Measurements from ENCODE around the gene VAT1L.

VAT1L gene

DNA sequence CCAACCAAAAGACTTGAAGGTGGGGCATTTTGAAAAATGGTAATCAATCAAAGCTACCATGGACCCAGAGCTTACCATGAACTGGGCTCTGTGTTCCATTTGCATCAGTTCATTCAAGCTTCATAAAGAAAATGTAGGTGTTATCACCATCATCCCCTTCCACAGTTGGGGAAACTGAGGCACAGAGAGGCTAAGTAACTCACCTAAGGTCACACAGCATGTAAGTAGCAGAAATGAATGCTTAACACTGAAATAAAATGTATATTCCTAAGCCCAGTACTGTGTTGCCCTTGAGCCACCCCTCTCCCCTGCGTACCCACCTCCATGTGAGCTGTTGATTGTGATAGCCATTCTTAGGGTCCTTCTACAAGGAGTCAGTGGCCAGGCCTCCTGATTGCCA lies 83.6 kb downstream of the VAT1L start:
- TF ChIP-seq TAF1 (IDR thresholded peaks at IDR 0.05; ENCODE audit: low read depth, low read length) (no peak), POU2F2 (IDR thresholded peaks at IDR 0.05; ENCODE audit: low read depth, low read length) (no peak), PAX5 (IDR thresholded peaks at IDR 0.05; ENCODE audit: insufficient read depth, low read length, severe bottlenecking) (no peak)
- no peak for FAIRE-seq

DNA sequence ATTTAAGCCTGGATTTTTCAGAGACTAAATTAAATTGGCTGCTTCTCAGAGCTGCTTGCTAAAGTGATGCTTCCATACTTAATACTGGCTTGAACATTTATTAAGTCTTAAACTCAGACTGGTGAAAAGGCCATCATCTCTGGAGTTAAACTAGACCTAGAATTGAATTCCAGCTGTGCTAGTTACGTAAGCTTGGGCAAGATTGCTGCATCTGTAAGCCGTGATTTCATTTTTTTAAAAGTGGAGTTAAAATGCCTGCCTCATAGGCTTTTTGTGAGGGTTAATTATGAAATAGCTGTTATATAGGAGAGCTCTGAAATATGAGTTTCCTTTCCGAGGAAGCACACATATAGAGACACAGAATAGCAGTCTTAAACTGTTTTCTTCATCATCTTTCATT lies 84.7 kb downstream of the VAT1L start:
- FAIRE-seq: no peak
- no peak for TF ChIP-seq POU2F2 (IDR thresholded peaks at IDR 0.05; ENCODE audit: low read depth, low read length)
- TF ChIP-seq PAX5 (IDR thresholded peaks at IDR 0.05; ENCODE audit: insufficient read depth, low read length, severe bottlenecking): no peak
- TF ChIP-seq POLR2A (IDR thresholded peaks at IDR 0.05; ENCODE audit: low read depth, low read length): no peak
- TF ChIP-seq TAF1 (IDR thresholded peaks at IDR 0.05; ENCODE audit: low read depth, low read length): no peak
- TF ChIP-seq SPI1 (IDR thresholded peaks at IDR 0.05; ENCODE audit: low read depth, low read length): no peak
- DNase-seq (ENCODE audit: insufficient read length, low spot score): no peak

More for the DNA sequence above, 83.6 kb downstream of the VAT1L start:
- no peak for DNase-seq (ENCODE audit: insufficient read length, low spot score)

DNA sequence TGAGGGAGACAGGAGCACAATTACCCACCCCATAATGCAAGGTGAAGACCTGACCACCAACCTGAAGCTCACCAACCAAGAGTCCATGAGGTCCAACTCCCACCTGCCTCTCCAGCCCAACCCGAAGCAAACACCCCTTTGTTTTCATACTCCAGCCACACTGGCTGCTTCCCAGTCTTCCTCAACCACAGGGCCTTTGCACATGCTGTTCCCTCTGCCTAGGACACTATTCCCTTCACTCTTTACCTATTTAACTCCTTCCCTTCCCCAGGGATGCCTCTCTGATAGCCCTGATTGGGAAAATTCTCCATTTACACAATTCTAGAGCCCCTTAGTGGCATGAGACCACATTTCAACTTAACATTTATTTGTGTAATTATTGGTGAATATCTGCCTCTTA lies 86.0 kb downstream of the VAT1L start:
- FAIRE-seq (no peak), DNase-seq (ENCODE audit: insufficient read length, low spot score) (no peak)
- TF ChIP-seq POLR2A (IDR thresholded peaks at IDR 0.05; ENCODE audit: low read depth, low read length) (no peak), POU2F2 (IDR thresholded peaks at IDR 0.05; ENCODE audit: low read depth, low read length) (no peak), PAX5 (IDR thresholded peaks at IDR 0.05; ENCODE audit: insufficient read depth, low read length, severe bottlenecking) (no peak)

DNA sequence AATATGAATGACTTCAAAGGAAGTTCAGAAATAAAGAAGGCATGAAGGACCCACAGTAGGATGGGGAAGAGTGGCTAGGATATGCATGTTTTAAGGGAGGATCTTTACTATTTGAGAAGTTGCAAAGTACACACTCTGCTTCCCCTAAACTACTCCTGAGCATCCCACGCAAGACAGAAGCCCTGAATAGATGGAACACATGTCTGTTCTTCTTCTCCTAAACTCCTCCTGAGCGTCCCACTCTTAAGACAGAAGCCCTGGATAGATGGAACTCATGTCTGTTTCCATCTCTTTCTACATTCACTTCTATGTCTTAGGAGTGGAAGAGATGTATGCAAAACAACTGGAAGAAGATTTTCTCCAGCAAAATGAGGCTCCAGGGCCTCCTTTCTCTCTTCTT lies 88.4 kb downstream of the VAT1L start:
- no peak for FAIRE-seq
- TF ChIP-seq SPI1 (IDR thresholded peaks at IDR 0.05; ENCODE audit: low read depth, low read length) (no peak), POU2F2 (IDR thresholded peaks at IDR 0.05; ENCODE audit: low read depth, low read length) (no peak), PAX5 (IDR thresholded peaks at IDR 0.05; ENCODE audit: insufficient read depth, low read length, severe bottlenecking) (no peak), POLR2AphosphoS5 (IDR thresholded peaks at IDR 0.05; ENCODE audit: low read depth, low read length) (no peak), TAF1 (IDR thresholded peaks at IDR 0.05; ENCODE audit: low read depth, low read length) (no peak), POLR2A (IDR thresholded peaks at IDR 0.05; ENCODE audit: low read depth, low read length) (no peak)
- no peak for DNase-seq (ENCODE audit: insufficient read length, low spot score)

DNA sequence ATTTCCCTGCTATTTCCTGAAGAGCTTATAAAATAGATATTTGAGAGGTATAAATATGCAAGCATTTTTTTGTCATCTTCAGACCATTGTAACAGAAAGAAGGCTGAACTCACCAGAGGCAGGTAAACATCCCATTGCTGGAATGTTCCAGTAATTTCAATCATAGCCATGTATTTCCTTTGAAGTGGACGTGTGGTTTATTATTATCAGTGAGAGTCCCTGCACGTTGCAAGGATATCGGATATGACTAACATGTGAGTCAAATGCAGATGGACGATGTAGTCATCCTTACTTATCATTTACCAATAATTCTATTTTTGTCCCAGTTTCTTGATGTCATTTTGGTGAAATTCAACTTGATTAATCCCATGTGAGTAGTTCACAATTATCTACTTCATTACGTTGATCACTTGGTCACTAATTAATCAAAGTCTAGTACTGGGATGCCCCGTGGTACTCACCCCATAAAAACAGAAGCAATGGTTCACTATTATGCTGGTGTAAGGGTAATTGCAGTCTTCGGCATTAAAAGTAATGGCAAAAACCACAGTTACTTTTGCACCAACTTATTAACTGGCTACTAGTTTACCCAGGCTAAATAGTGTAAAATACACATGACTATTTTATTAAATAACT lies 89.5 kb downstream of the VAT1L start:
- FAIRE-seq: no peak
- no peak for DNase-seq (ENCODE audit: insufficient read length, low spot score)
- TF ChIP-seq POLR2AphosphoS5 (IDR thresholded peaks at IDR 0.05; ENCODE audit: low read depth, low read length) (no peak), TAF1 (IDR thresholded peaks at IDR 0.05; ENCODE audit: low read depth, low read length) (no peak), POLR2A (IDR thresholded peaks at IDR 0.05; ENCODE audit: low read depth, low read length) (no peak), POU2F2 (IDR thresholded peaks at IDR 0.05; ENCODE audit: low read depth, low read length) (no peak), PAX5 (IDR thresholded peaks at IDR 0.05; ENCODE audit: insufficient read depth, low read length, severe bottlenecking) (no peak)

DNA sequence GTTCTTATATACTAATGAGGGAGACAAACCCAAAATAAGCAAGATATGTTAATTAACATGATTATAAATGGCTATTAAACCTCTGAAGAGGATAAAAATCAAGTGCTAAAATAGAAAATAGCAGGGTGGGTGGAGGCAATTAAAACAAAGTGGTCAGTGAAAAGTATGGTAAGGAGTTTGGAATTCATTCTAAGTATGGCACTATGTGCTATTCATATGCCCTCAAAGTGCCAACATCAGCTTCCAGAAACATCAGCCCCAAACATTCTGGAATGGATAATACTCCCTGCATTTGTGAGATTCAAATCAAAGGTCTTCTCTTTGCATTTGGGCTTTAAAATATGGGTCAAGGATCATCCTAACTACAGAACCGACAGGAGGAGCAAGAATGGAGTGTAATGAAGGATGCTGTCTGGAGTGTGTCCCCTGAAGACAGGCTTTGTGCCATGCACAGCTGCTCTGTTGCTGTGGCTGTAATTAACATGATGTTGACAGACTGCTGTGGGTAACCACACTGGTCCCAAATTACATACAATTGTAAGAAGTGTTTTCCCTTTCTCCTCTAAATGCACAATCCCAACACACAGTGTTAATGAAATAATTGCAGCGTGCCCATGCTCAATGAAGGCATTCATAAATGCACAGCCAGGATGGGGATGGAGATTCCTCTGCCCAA lies 93.1 kb downstream of the VAT1L start:
- no peak for FAIRE-seq
- TF ChIP-seq PAX5 (IDR thresholded peaks at IDR 0.05; ENCODE audit: insufficient read depth, low read length, severe bottlenecking) (no peak), POLR2AphosphoS5 (IDR thresholded peaks at IDR 0.05; ENCODE audit: low read depth, low read length) (no peak), SPI1 (IDR thresholded peaks at IDR 0.05; ENCODE audit: low read depth, low read length) (no peak), TAF1 (IDR thresholded peaks at IDR 0.05; ENCODE audit: low read depth, low read length) (no peak), POLR2A (IDR thresholded peaks at IDR 0.05; ENCODE audit: low read depth, low read length) (no peak), POU2F2 (IDR thresholded peaks at IDR 0.05; ENCODE audit: low read depth, low read length) (no peak)
- no peak for DNase-seq (ENCODE audit: insufficient read length, low spot score)

DNA sequence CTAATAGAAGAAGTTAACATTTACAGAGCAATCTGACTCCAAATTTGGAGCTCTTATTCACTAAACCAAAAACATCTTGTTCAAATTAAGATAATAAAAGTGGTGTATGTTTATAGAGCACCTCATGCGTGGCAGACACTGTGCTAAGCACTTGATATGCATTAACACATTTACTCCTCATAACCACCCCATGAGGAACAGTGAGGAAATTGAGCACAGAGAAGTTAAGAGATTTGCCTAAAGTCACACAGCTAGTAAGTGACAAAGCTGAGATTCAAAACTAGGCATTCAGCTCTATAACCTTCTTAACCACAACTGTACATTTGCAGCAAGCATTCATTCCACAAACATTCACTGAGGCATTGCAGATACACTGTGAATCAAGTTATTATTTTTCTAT lies 94.0 kb downstream of the VAT1L start:
- TF ChIP-seq POLR2AphosphoS5 (IDR thresholded peaks at IDR 0.05; ENCODE audit: low read depth, low read length) (no peak), SPI1 (IDR thresholded peaks at IDR 0.05; ENCODE audit: low read depth, low read length) (no peak), PAX5 (IDR thresholded peaks at IDR 0.05; ENCODE audit: insufficient read depth, low read length, severe bottlenecking) (no peak), POLR2A (IDR thresholded peaks at IDR 0.05; ENCODE audit: low read depth, low read length) (no peak), TAF1 (IDR thresholded peaks at IDR 0.05; ENCODE audit: low read depth, low read length) (no peak), POU2F2 (IDR thresholded peaks at IDR 0.05; ENCODE audit: low read depth, low read length) (no peak)
- DNase-seq (ENCODE audit: insufficient read length, low spot score): no peak
- FAIRE-seq: no peak

DNA sequence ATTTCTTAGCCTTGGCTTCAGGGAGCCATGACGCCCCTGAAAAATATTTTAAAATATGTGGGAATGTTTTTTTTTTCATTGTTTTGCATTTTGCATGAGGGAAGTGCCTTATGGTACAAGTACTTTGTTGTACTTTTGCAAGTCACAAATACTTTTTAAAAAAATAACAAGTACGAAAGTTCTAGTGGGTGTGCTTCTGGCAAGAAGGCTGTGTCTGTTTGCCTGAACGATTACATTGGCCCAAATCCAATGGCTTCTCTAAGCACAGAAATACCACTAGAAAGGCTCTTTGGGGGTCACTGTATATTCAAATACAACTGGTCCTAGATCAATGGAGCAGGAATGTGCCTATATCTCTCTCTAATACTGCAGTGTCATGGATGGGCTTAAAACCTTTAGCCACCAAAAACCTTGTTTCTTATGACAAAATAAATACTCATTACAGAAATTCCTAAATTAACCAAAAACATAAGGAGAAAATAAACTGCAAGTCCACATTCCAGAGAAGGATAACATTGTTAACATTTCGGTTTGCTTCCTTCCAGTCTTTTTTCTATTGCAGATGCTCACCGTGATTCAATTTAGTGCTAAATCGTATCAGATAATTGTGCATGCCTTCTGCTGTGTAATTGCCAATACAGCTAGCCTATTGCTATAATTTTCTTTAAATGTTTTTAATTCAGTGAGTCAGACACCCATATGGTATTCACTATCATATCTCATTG lies 97.4 kb downstream of the VAT1L start:
- TF ChIP-seq POU2F2 (IDR thresholded peaks at IDR 0.05; ENCODE audit: low read depth, low read length): no peak
- no peak for TF ChIP-seq TAF1 (IDR thresholded peaks at IDR 0.05; ENCODE audit: low read depth, low read length)
- no peak for TF ChIP-seq SPI1 (IDR thresholded peaks at IDR 0.05; ENCODE audit: low read depth, low read length)
- TF ChIP-seq POLR2AphosphoS5 (IDR thresholded peaks at IDR 0.05; ENCODE audit: low read depth, low read length): no peak
- TF ChIP-seq POLR2A (IDR thresholded peaks at IDR 0.05; ENCODE audit: low read depth, low read length): no peak
- no peak for TF ChIP-seq PAX5 (IDR thresholded peaks at IDR 0.05; ENCODE audit: insufficient read depth, low read length, severe bottlenecking)
- DNase-seq (ENCODE audit: insufficient read length, low spot score) (no peak), FAIRE-seq (no peak)

DNA sequence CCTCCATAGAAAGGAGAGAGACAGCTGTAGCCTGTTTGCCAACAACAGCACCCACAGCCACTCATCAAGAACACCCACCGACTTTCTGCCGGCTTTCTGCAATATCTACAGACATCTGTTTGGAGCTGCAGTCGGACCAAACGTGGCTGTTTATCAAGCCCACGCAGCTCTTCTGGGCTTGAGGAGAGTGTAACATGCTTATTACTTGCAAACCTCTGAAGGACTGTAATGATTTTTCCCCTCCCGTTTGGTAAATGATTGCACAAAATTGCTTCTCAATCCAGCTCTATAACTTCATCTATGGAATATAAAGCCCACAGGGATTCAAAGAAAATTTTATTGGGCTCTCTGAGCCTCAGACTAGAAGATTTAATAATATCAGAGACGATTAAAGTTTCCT lies 100.5 kb downstream of the VAT1L start:
- TF ChIP-seq POLR2AphosphoS5 (IDR thresholded peaks at IDR 0.05; ENCODE audit: low read depth, low read length) (no peak), PAX5 (IDR thresholded peaks at IDR 0.05; ENCODE audit: insufficient read depth, low read length, severe bottlenecking) (no peak), POLR2A (IDR thresholded peaks at IDR 0.05; ENCODE audit: low read depth, low read length) (no peak), TAF1 (IDR thresholded peaks at IDR 0.05; ENCODE audit: low read depth, low read length) (no peak), SPI1 (IDR thresholded peaks at IDR 0.05; ENCODE audit: low read depth, low read length) (no peak), POU2F2 (IDR thresholded peaks at IDR 0.05; ENCODE audit: low read depth, low read length) (no peak)
- FAIRE-seq (no peak), DNase-seq (ENCODE audit: insufficient read length, low spot score) (no peak)

Measured in GM12891 (cell line).